Hematopoietic multipotent progenitor cell treated with erythropoietin and hydrocortisone succinate and interleukin-3 and kit ligand, for 8 days (in vitro differentiated cells): ENCODE data around the gene FUT8.
"Not testable (repeated sequence)": the region's sequence is repeated elsewhere in the genome, so short reads cannot be mapped to it uniquely, and the experiment has no call there.

Experiments
- DNase-seq: peaks from one replicate; pipeline ENCODE4 v3.0.0-alpha.2; 2015

FUT8 gene

DNA sequence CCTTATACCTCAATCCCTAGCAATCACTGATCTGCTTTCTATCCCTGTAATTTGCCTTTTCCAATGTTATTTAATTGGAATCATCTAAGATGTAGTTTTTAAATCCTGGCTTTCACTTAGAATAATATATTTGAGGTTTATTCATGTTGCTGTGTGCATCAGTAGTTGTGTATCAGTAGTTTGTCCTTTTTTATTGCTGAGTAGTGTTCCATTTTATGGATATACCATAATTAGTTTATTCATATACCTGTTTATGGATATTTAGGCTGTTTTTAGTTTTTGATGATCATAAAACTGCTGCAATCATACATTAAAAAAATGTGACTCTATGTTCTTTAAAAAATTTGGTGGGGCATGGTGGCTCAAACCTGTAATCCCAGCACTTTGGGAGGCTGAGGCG is 43.7 kb downstream of the FUT8 start:
- DNase-seq, result no peak

DNA sequence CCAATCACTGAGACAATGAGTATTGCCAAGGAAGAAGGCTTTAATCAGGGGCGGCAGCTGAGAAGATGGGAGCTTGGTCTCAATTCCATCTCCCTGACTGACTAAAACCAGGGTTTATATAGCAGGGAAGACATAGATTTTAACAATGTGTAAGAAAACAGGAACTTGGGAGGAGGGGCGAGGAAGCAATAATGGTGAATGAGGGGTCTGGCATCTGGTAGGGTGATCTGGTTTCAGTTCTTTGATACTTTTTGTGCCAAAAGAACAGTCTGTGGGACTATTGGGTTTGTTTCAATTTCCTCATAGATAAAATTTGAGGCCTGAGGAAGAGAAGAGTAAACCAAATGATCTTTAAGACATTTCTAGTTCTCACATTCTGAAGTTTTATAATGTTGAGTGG is 49.2 kb downstream of the FUT8 start:
- DNase-seq, result no peak

DNA sequence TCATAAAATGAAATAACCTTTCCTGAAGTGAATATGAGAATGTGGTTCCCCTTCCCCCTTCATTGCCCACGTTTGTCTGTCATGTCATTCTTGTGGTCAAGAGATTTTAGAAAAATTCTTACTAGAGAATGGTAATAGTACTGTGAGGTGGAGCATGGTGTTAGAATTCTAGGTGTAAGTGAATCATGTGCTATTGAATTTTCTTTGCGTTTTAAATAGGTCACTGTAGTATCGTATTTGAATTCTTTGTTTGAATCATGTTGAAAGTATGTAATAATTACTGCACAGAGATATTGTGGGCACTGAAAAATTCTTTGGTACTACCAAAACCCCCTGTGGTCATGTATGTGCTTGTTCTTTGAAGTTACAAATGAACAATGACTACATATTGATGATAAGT is 49.9 kb downstream of the FUT8 start:
- DNase-seq, result no peak

- DNase-seq, result no peak
These were observed 53.1 kb downstream of the FUT8 start for GRCh38 chr14:65465584-65465983.

- not testable (repeated sequence) for DNase-seq
These were observed 55.4 kb downstream of the FUT8 start for GRCh38 chr14:65467926-65468325.

DNA sequence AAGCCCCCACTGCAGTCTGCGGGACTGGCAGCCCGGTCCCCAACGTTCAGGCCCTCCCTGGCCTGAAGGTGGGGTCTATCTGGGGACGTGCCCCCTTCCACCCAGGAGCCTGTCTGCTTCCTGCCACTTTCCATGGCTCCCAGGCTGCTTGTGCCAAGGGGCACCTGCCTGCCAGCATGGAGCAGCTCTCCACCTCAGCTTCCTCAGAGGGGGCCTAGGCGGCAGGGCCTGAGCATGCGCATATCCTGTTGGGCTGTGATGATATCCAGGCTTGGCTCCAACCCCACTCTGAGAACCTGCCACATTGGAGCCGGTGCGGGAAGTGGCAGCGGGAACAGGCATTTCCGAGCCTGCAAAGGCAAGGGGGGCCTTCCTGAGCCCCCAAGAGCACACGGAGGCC is 57.4 kb downstream of the FUT8 start:
- DNase-seq, result no peak

- no peak for DNase-seq
These were observed 57.9 kb downstream of the FUT8 start for GRCh38 chr14:65470404-65470880.

GRCh38 chr14:65471038-65471878 is 58.7 kb downstream of the FUT8 start:
- DNase-seq, result peak; percentile 20

DNA sequence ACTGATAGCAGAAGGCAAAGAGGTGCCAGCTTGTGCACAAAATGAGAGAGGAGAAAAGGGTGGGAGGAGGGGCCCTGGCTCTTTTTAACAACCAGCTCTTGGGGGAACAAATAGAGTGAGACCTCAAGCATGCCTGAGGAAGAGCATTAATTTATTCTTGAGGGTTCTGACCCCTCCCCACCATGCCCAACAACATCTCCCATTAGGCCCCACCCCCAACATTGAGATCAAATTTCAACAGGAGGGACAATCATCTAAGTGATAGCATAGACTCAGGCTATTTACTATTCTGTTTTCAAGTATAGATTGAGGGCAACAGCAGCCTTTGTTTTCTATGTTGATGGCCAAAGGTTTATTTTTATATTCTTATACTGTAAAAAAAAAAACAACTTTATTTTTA is 59.7 kb downstream of the FUT8 start:
- DNase-seq, result no peak

DNA sequence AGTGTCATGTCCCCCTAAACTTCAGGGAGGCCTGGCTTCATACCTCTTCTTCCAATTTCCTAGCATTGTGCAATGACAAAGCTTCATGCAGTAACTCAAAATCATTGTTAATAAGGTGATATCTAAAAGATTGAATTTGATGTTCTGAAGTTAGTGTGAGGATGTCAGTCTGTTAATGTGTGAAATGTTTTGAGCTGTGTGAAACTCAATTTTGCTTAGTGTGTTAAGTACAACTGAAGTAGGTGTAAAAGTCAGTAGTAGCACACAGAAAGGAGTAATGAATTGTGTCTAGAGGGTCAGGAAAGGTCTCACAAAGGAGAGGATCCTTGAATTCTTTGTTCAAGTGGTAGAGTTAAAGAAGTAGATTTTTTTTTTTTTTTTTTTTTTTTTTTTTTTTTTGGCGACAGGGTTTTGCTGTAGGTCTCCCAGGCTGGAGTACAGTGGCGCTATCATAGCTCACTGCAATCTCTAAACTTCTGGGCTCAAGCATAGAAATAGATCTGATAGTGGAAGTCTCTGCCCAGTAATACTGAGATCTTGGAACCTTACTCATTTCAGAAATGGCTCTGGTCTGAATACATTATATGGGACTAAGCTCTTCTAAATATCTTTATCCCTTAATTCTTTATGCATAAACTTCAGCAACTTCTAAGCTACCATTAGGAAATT is 63.9 kb downstream of the FUT8 start:
- peak; percentile 50 for DNase-seq

GRCh38 chr14:65476942-65477318 is 64.4 kb downstream of the FUT8 start:
- DNase-seq, result no peak

GRCh38 chr14:65478017-65478416 is 65.5 kb downstream of the FUT8 start:
- DNase-seq, result no peak

- DNase-seq, result peak; percentile 31
These were observed 66.1 kb downstream of the FUT8 start for GRCh38 chr14:65478596-65478995.

GRCh38 chr14:65479386-65479785 is 66.9 kb downstream of the FUT8 start:
- no peak for DNase-seq

- peak; percentile 29 for DNase-seq
These were observed 70.4 kb downstream of the FUT8 start for GRCh38 chr14:65482757-65483438.

DNA sequence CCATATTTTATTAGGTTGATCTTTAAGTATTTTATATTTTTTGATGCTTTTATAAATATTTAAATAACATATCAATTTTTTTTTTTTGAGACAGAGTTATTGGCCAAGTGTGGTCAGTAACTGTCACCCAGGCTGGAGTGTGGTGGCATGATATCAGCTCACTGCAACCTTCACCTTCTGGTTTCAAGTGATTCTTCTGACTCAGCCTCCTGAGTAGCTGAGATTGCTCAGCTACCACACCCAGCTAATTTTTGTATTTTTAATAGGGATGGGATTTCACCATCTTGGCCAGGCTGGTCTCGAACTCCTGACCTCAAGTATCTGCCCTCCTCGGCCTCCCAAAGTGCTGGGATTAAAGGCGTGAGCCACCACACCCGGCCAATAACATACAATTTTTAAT is 71.1 kb downstream of the FUT8 start:
- peak; percentile 75 for DNase-seq

DNA sequence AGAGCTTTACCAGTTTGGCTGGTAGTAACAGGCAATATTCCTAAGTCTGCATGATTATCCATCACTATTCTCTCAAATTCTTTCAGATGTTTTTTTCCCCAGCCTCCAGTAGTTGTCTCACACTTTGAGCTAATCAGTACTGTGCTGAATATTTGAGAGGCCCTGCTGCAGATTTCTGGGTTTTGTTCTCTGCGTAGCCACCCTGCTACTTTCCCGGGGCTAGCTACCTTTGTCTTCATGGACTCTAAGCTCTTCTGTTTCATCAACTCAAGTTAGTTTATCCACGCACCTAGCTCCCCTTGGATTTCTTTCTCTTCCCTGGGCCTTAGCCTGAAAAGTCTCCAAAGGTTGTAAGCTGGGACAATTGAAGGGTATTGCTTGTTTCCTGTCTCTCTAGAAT is 73.0 kb downstream of the FUT8 start:
- DNase-seq, result no peak

GRCh38 chr14:65486863-65487262 is 74.3 kb downstream of the FUT8 start:
- no peak for DNase-seq

- no peak for DNase-seq
These were observed 75.4 kb downstream of the FUT8 start for GRCh38 chr14:65487783-65488494.

DNA sequence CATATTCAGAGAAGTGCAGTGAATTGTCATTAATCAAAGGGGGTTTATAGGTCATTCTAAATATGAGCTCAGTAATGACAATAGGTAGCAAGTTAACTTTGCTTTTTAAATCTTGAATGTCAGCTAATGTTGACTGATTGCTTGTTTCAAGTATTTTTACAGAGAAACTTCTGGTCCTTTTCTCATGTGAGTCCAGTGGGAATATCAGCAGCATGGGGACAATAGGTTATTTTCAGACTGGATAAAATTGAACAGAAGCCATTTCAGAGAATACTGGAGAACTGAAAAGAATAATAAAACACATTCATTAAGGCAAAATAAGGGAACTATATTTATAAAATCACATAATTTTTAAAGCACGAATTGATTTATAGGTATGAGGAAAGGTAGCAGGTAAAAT is 78.7 kb downstream of the FUT8 start:
- no peak for DNase-seq

DNA sequence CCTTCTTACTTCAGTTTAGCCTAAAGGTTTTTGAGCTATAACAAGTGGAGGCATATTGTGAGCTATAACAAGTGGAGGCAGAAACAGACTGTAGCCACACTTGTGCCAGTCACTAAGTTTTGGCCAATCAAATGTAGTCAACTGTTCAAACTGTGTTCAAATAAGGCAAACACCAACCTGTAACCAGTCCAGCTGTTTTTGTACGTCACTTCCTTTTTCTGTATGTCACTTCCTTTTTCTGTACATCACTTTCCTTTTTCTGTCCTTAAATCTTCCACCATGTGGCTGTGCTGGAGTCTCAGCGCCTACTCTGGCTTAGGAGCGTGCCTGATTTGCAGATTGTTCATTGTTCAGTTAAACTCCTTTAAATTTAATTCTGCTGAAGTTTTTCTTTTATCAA is 79.7 kb downstream of the FUT8 start:
- no peak for DNase-seq

- DNase-seq, result no peak
These were observed 82.7 kb downstream of the FUT8 start for GRCh38 chr14:65495196-65495595.
